HUES64 (cell line): Measurements from ENCODE around the gene CTIF.

ENCODE experiments used
- H3K27ac ChIP-seq: 2 replicates; pipeline ENCODE4 v1.7.0; 2013; ENCODE audit warnings: low read depth, low read length, inconsistent platforms
- H3K27me3 ChIP-seq: 2 replicates; pipeline ENCODE4 v1.6.1; 2013; ENCODE audit warnings: mild to moderate bottlenecking, low read length; ENCODE audit not compliant: insufficient read depth
- H3K36me3 ChIP-seq: 2 replicates; pipeline ENCODE4 v1.6.1; 2013; ENCODE audit warnings: mild to moderate bottlenecking, low read length; ENCODE audit not compliant: insufficient read depth
- H3K4me1 ChIP-seq: 2 replicates; pipeline ENCODE4 v1.6.1; 2013; ENCODE audit warnings: mild to moderate bottlenecking, low read length, moderate library complexity; ENCODE audit not compliant: insufficient read depth
- H3K4me3 ChIP-seq: 2 replicates; pipeline ENCODE4 v1.5.1; 2013; ENCODE audit warnings: mild to moderate bottlenecking, low read length, moderate library complexity
- H3K9ac ChIP-seq: 2 replicates; pipeline ENCODE4 v1.6.1; 2013; ENCODE audit warnings: mild to moderate bottlenecking, low read depth, low read length
- H3K9me3 ChIP-seq: 2 replicates; pipeline ENCODE4 v1.6.1; 2013; ENCODE audit warnings: low read depth, low read length; ENCODE audit not compliant: insufficient read depth
- WGBS: fragments of 150-250, 120-280 bp; methylation state at CpG from one replicate; pipeline ENCODE4 v1.1.7; 2013; ENCODE audit warnings: missing lambda C conversion rate; 5-methylcytosine and 5-hydroxymethylcytosine counted together

Gene CTIF

GRCh38 chr18:48739266-48740067, 200.6 kb downstream of the CTIF start:
- Histone ChIP-seq H3K4me1 (peaks cover 10% of the 10 kb centered on the region; the same call in 1 of the 2 replicates), H3K4me3 (no peak overlapping the region), H3K27ac (no peak overlapping the region), H3K27me3 (no peaks in the 10 kb centered on the region), H3K36me3 (no peaks in the 10 kb centered on the region), H3K9me3 (no peaks in the 10 kb centered on the region), H3K9ac (no peak overlapping the region)
- 86% methylated on average over 17 of the region's 17 CpGs for WGBS

GRCh38 chr18:48740068-48740440, 201.2 kb downstream of the CTIF start:
- H3K9ac ChIP-seq: no peak overlapping the region
- no peaks in the 10 kb centered on the region for H3K9me3 ChIP-seq
- no peaks in the 10 kb centered on the region for H3K27me3 ChIP-seq
- 94% methylated on average over 4 of the region's 4 CpGs for WGBS
- peaks cover 5% of the 10 kb centered on the region; the same call in 1 of the 2 replicates for H3K4me1 ChIP-seq
- no peak overlapping the region for H3K4me3 ChIP-seq
- no peaks in the 10 kb centered on the region for H3K36me3 ChIP-seq
- no peak overlapping the region for H3K27ac ChIP-seq

- no peak overlapping the region for H3K9ac ChIP-seq
- H3K4me1 ChIP-seq: no peaks in the 10 kb centered on the region; the same call in 1 of the 2 replicates
- no peak overlapping the region for H3K4me3 ChIP-seq
- whole genome bisulfite sequencing: 97% methylated on average over 5 of the region's 6 CpGs
- no peaks in the 10 kb centered on the region for H3K27me3 ChIP-seq
- H3K27ac ChIP-seq: no peak overlapping the region
- no peaks in the 10 kb centered on the region for H3K9me3 ChIP-seq
- no peaks in the 10 kb centered on the region for H3K36me3 ChIP-seq
Observed at GRCh38 chr18:48740851-48741485, 202.1 kb downstream of the CTIF start.

- WGBS: 91% methylated on average over 6 of the region's 6 CpGs
- H3K9me3 ChIP-seq: no peaks in the 10 kb centered on the region
- H3K4me3 ChIP-seq: no peak overlapping the region
- H3K27me3 ChIP-seq: no peaks in the 10 kb centered on the region
- no peak overlapping the region for H3K9ac ChIP-seq
- no peaks in the 10 kb centered on the region for H3K4me1 ChIP-seq
- H3K27ac ChIP-seq: no peak overlapping the region
- H3K36me3 ChIP-seq: no peaks in the 10 kb centered on the region
Observed at GRCh38 chr18:48741866-48742265, 203.0 kb downstream of the CTIF start.

GRCh38 chr18:48742304-48742703, 203.5 kb downstream of the CTIF start:
- WGBS: 92% methylated on average over 9 of the region's 9 CpGs
- H3K27ac ChIP-seq: no peak overlapping the region
- H3K9me3 ChIP-seq: no peaks in the 10 kb centered on the region

GRCh38 chr18:48742706-48743475, 204.1 kb downstream of the CTIF start:
- WGBS: 87% methylated on average over 11 of the region's 11 CpGs
- no peak overlapping the region for H3K4me3 ChIP-seq
- no peaks in the 10 kb centered on the region for H3K27me3 ChIP-seq
- no peaks in the 10 kb centered on the region for H3K36me3 ChIP-seq
- H3K4me1 ChIP-seq: no peaks in the 10 kb centered on the region
- H3K27ac ChIP-seq: no peak overlapping the region
- H3K9me3 ChIP-seq: no peaks in the 10 kb centered on the region
- H3K9ac ChIP-seq: no peak overlapping the region

More at GRCh38 chr18:48742304-48742703, 203.5 kb downstream of the CTIF start:
- Histone ChIP-seq H3K9ac (no peak overlapping the region), H3K27me3 (no peaks in the 10 kb centered on the region), H3K4me1 (no peaks in the 10 kb centered on the region), H3K4me3 (no peak overlapping the region), H3K36me3 (no peaks in the 10 kb centered on the region)

- Histone ChIP-seq H3K27ac (no peak overlapping the region), H3K27me3 (no peaks in the 10 kb centered on the region), H3K4me3 (no peak overlapping the region), H3K4me1 (no peaks in the 10 kb centered on the region), H3K36me3 (no peaks in the 10 kb centered on the region), H3K9me3 (no peaks in the 10 kb centered on the region), H3K9ac (no peak overlapping the region)
- 93% methylated on average over 4 of the region's 4 CpGs for WGBS
Observed at GRCh38 chr18:48743886-48744285, 205.1 kb downstream of the CTIF start.

- H3K4me1 ChIP-seq: no peaks in the 10 kb centered on the region
- WGBS: 100% methylated on average over 3 of the region's 3 CpGs
- no peaks in the 10 kb centered on the region for H3K36me3 ChIP-seq
- no peaks in the 10 kb centered on the region for H3K27me3 ChIP-seq
- no peak overlapping the region for H3K4me3 ChIP-seq
- H3K9me3 ChIP-seq: no peaks in the 10 kb centered on the region
- H3K9ac ChIP-seq: no peak overlapping the region
- H3K27ac ChIP-seq: no peak overlapping the region
Observed at GRCh38 chr18:48745293-48745692, 206.5 kb downstream of the CTIF start.

GRCh38 chr18:48749768-48750167, 210.9 kb downstream of the CTIF start:
- Histone ChIP-seq H3K27me3 (no peaks in the 10 kb centered on the region), H3K9ac (no peak overlapping the region), H3K27ac (no peak overlapping the region), H3K9me3 (no peaks in the 10 kb centered on the region), H3K4me3 (no peak overlapping the region), H3K36me3 (no peaks in the 10 kb centered on the region), H3K4me1 (no peaks in the 10 kb centered on the region)
- WGBS: 93% methylated on average over 13 of the region's 13 CpGs

GRCh38 chr18:48750485-48751175, 211.8 kb downstream of the CTIF start:
- Histone ChIP-seq H3K36me3 (no peaks in the 10 kb centered on the region), H3K27ac (no peak overlapping the region), H3K4me3 (no peak overlapping the region), H3K4me1 (no peaks in the 10 kb centered on the region), H3K9me3 (no peaks in the 10 kb centered on the region), H3K9ac (no peak overlapping the region), H3K27me3 (no peaks in the 10 kb centered on the region)
- 91% methylated on average over 11 of the region's 11 CpGs for WGBS
